ENCODE results near the gene TNPO3.

The TNPO3 gene

GRCh38 chr7:129014501-129015101, 40.3 kb downstream of the TNPO3 start:
- no peak for DNase-seq (ENCODE audit: extremely low read depth, low read depth)
- no peak for TF ChIP-seq CTCF (IDR thresholded peaks at IDR 0.05; ENCODE audit: low read depth, low read length)

- DNase-seq (ENCODE audit: extremely low read depth, low read depth) = no peak
- no peak for TF ChIP-seq CTCF (IDR thresholded peaks at IDR 0.05; ENCODE audit: low read depth, low read length)
Observed at GRCh38 chr7:129013048-129013724, 41.7 kb downstream of the TNPO3 start.

- no peak for TF ChIP-seq CTCF (IDR thresholded peaks at IDR 0.05; ENCODE audit: low read depth, low read length)
- no peak for DNase-seq (ENCODE audit: extremely low read depth, low read depth)
Observed at GRCh38 chr7:129012641-129013040, 42.3 kb downstream of the TNPO3 start.

GRCh38 chr7:129010075-129010474, 44.8 kb downstream of the TNPO3 start:
- TF ChIP-seq CTCF (IDR thresholded peaks at IDR 0.05; ENCODE audit: low read depth, low read length) = no peak
- no peak for DNase-seq (ENCODE audit: extremely low read depth, low read depth)

GRCh38 chr7:129009437-129009836, 45.5 kb downstream of the TNPO3 start:
- no peak for DNase-seq (ENCODE audit: extremely low read depth, low read depth)

GRCh38 chr7:129008645-129009414, 46.1 kb downstream of the TNPO3 start:
- no peak for TF ChIP-seq CTCF (IDR thresholded peaks at IDR 0.05; ENCODE audit: low read depth, low read length)
- no peak for DNase-seq (ENCODE audit: extremely low read depth, low read depth)

More at GRCh38 chr7:129009437-129009836, 45.5 kb downstream of the TNPO3 start:
- TF ChIP-seq CTCF (IDR thresholded peaks at IDR 0.05; ENCODE audit: low read depth, low read length) = no peak

- DNase-seq (ENCODE audit: extremely low read depth, low read depth) = no peak
- TF ChIP-seq CTCF (IDR thresholded peaks at IDR 0.05; ENCODE audit: low read depth, low read length) = no peak
Observed at GRCh38 chr7:129007572-129007971, 47.3 kb downstream of the TNPO3 start.

Data from AG09319 (cell line).